Stimulated activated CD4-positive, alpha-beta T cell treated with anti-CD3 and anti-CD28 coated beads, Interleukin-15, amount 100 ng/mL, for 1 hour (primary cell): ENCODE data around the gene BPTF.
"Not testable (repeated sequence)": the region's sequence is repeated elsewhere in the genome, so short reads cannot be mapped to it uniquely, and the experiment has no call there.

ENCODE experiments used
- DNase-seq, 2 donors: peaks; one replicate each; pipeline ENCODE4 v3.0.0-alpha.2; 2020; ENCODE audit warnings: low read depth in 1 of 2, low spot score in 1 of 2

BPTF gene

DNA sequence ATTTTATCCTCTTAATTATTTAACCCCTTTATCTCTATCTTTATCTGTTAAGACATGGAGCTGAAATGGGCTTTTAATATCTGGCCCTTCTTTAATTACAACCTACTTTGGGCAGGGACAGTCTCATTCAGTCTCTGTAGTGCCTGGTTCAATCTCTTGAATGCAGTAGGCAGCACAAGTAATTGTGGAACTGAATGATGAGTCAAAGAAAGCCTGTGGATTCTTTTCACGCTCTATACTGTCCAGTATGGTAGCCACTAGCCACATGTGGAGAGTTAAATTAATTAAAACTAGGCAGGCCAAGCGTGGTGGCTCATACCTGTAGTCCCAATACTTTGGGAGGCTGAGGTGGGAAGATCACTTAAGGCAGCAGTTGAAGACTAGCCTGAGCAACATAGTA is 9.3 kb downstream of the BPTF start:
- DNase-seq = no peak

DNA sequence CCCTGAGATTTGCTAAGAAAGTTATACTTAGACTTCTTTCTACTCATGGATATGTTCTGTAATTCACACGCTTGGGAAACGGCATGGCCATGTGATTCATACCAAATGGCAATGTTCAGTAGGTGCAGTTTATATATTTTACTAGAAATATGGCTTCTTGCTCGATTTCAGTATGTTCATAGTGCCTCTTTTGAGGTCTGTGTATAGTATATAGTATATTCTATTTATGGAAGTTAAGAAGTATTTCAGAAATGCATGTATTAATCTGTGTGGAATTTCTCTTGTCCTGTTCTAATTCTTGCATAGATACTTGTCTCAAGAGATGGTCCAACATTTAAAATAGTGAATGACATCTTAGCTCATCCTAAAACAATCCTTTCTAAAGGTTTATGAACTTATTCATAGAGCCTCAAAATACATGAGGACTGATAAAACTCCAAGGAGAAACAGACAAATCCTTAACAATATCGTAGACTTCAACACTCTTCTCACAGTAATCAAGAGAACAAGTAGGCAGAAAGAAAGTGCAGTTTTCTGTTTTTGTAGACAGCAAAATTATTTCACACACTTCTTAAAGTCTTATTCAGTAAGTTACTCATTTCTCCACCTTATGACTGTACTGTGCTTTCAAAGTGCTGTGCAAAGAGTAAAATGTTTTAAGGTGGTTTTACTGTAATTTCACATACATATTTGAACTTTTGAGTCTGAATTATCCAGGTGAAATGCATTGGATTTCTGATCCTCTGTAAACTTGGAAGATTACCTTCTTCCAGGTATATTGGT is 11.1 kb downstream of the BPTF start:
- DNase-seq = no peak

DNA sequence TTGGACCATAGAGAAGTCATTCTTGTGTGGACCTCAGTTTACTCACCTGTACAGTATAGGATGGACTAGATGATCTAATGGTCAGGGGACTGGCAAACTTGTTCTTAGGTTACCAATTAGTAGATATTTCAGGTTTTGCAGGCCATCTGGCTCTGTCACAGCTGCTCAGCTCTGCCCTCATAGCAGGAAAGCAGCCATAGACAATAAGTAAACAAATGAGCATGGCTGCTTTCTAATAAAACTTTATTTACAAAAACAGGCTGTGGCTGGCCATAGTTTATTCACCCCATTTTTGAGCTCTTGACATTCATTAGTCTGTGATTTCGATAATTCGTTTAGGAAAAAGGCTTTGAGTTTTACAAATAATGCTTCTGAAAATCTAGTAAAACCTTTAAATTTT is 12.7 kb downstream of the BPTF start:
- no peak for DNase-seq

DNA sequence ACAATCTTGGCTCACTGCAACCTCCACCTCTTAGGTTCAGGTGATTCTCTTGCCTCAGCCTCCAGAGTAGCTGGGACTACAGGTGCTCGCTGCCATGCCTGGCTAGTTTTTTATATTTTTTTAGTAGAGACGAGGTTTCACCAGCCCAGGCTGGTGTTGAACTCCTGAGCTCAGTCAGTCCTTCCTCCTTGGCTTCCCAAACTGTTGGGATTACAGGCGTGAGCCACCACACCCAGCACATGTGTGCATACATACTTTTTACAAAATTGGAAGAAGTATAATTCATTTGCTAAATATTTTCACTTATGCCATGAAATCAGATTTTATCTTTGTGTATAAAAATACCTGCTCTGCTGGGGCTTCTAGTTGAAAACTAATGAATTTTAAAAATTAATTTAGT is 13.2 kb downstream of the BPTF start:
- DNase-seq = no peak

DNA sequence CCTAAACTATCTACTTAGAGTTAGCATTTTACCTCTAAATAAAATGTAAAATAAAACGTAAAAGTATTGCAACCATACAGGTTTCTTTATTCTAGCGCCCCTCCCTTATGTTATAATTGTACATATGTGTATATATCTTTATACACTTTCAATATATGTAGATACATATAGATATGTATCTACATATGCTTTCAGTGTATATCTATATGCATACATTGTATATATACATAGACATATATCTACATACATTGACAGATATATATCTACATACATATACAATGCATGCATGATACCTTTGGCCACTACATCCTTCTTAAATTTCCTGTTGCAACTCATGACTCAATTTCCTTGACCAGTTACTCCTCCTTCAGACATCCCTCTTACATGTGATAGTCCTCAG is 16.7 kb downstream of the BPTF start:
- DNase-seq = no peak

DNA sequence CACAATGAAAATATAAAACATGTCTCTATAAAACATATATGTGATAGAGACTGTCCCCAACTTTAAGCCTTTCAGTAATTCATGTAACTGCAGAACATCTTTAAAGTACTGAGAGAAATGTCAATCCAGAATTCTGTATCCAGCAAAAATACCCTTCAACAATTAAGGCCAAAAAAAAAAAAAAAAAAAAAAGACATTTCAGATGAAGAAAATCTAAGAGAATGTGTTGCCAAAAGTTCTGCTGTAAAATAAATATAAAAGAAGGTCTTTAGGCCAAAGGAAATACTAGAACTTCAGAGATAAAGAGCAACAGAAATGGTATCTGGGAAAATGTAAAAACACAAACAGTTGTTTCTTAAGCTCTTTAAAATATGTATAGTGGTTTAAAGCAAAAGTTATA is 17.3 kb downstream of the BPTF start:
- DNase-seq = no peak

DNA sequence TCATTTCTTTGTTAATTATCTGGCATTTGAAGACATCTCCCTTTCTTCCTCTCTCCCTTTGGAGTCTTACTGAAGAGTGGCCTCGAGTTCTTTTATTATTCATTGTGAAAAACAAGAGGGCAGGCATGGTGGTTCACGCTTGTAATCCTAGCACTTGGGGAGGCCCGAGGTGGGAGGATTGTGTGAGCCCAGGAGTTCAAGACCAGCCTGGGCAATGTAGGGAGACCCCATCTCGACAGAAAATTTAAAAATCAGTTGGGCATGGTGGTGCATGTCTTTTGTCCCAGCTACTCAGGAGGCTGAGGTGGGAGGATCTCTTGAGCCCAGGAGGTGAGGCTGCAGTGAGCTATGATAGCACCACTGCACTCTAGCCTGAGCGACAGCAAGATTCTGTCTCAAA is 20.1 kb downstream of the BPTF start:
- DNase-seq = no peak

DNA sequence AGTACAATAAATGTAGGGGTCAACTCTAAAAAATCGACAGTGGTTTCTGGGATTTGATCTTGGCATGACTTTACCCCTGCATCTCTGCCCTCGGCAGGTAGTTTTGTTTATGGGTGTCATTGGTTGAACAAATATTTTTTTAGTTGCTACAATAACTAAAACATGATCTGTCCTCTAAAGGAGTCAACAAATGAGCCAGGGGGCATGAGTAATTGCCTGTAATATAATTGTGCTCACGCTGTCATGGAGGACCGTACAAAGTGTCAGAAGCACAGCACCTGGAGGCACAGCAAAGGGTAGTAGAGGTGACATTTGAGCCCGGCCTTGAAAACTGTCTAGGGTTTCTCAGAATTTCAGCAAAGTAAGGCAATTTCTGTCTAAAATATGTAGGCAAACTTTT is 22.9 kb downstream of the BPTF start:
- DNase-seq = not testable (repeated sequence)

DNA sequence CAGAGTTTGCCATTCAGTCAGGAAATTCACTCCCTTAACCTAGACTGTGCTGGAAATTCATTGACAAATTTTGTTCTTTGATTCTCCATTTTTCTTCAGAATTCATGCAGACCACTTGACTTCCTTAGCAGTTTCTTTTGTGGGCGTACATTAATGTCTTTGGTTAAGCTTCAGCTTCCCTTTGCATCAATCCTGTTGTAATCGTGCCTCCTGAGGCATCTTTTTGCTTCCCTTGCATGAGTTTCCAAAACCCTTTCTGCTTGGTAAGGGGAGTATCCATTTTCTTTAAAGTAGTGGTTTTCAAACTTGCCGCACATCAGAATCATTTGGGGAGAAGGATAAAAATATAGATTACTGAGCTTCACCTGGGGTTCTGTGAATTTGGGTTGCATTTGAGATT is 23.5 kb downstream of the BPTF start:
- not testable (repeated sequence) for DNase-seq

DNA sequence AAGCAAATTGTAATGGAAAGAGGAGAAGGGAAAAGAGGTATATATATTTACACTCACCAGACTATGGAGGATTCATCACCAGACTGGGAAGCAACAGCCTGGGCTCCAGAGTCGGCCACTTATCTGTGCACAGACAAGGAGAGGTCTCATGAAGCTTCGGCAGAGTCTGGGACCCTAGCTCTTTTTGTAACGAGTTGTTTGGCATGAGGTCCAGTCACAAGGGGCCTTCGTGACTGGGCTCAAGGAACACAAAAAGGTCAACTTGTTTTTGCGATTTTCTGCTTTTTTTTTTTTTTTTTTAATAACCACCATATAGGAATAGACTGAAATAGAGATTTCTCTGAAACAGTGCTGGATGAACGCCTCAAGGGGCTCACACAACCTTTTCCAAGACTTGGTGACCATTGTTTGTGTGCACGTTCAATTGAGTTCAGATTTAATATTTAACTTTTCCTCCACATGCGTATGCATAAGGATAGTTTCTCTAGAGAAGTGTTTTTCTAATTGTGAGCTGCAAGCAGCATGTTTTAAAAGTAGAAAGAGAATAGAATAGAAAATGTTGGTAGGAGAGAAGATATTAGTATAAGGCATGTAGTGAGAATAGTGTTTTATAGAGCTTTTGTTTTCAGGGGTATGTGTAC is 25.8 kb downstream of the BPTF start:
- DNase-seq = no peak

DNA sequence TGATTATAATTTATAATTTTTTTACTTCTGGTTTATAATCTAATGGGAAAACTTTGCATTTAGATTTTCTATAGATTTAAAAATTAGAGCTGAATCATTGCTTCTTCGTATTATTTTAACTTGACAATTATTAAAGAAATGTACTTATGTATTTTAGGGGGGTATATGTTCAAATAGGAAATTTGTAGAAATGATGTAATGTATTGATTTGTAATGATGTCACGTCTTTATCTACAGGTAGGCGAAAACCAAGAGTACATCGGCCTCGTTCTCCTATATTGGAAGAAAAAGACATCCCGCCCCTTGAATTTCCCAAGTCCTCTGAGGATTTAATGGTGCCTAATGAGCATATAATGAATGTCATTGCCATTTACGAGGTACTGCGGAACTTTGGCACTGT is 28.4 kb downstream of the BPTF start:
- DNase-seq = no peak

DNA sequence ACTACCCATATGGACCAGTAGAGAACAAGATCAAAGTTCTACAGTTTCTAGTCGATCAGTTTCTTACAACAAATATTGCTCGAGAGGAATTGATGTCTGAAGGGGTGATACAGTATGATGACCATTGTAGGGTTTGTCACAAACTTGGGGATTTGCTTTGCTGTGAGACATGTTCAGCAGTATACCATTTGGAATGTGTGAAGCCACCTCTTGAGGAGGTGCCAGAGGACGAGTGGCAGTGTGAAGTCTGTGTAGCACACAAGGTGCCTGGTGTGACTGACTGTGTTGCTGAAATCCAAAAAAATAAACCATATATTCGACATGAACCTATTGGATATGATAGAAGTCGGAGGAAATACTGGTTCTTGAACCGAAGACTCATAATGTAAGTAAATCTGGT is 29.1 kb downstream of the BPTF start:
- no peak for DNase-seq

DNA sequence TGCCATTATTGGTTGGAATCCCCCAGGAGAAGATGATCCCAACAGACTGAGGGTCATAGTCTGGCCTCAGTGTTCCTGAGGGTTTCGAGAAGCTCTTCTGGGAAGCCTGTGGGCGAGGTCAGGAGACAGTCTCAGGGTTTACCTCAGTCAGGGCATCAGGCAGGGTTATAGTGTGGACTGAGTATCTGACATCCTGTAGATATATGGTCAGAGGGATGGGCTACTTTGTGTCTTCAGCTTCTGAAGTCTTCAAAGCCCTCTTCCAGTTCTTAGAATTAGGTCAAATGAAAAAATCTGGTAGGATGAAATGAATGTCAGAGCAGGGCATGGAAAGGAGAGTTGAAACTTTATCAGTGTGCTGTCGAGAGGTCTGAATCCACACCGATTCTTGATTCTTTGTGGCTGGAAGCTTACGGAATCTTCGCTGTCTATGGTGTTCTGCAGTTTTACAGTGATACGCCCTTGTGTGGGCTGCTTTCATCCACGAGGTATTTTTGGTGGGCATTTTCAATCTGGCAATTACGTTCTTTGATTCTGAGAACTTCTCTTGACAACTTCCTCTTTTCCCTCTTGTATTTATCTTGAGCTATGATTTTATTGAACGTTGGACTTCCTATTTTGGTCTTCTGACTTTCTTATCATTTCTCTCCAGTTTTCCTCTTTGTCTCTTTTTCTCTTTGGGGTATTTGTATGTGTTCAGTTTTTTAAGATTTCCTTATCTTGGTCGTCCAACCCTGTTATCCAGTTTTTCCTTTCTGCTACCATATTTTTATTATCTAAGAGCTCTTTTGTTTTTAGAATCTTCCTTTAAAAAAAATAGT is 30.4 kb downstream of the BPTF start:
- no peak for DNase-seq

DNA sequence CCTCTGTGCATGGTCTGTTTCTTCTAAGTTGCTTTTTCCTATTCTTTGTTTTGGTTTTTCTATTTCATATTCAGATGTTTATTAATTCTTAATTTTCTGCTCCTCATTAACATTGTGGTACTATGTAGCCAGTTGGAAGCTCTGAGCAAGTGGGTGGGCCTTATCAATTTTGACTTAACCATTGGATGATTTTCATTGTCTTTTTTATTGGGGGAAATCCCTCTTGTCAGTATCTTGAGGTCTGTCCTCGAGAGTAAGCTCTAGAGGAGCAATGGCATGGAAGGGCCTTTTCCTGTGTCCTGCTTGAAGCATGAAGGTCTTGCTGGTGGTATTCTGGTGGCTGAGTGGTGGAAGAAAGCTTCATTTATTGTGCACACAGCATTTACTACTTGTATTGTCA is 31.1 kb downstream of the BPTF start:
- not testable (repeated sequence) for DNase-seq

DNA sequence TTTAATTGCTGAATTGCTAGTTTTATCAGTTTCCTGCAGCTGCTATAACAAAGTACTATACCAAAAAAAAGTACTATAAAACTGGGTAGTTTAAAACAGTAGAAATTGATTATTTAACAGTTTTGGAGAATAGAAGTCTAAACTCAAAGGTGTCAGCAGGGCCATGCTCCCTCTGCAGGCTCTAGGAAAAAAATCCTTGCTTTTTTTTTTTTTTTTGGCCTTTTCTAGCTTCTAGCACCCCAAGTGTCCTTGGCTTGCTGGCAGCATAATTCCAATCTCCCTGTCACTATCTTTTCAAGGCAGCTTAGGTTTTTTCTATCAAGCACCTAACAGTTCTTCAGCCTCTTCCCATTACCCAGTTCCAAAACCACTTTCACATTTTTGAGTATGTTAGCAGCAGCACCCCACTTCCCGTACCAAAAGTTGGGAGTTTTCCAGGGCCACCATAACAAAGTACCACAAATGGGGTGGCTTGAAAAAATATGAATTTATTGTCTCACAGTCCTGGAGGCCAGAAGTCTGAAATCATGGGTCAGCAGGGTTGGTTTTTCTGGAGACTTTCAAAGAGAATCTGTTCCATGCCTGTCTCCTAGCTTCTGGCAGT is 37.4 kb downstream of the BPTF start:
- DNase-seq = no peak

DNA sequence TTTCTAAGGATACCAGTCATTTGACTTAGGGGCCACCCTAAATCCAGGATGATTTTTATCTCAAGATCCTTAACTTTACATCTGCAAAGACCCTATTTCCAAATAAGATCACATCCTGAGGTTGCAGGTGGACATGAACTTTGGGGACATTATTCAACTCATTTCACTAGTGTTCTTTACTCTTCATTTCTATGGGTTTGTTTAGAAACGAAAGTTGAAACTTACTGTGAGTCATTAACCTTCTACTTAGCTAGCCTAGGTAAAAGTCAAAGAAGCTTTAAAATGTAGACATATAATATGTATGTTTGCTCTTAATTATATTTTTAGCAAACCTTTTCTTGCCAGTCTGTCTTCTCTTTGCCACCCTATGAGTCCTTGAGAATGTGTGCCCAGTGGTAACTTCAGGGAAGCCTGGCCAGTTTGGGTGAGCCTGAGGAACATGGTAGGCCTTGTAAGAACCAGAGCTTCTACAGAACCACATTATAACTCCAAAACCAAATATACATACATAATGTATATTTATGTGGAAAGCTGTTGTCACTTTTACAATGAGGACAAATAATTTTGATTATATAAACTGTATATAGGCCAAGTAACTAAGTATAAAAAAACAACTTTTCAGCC is 38.4 kb downstream of the BPTF start:
- no peak for DNase-seq

DNA sequence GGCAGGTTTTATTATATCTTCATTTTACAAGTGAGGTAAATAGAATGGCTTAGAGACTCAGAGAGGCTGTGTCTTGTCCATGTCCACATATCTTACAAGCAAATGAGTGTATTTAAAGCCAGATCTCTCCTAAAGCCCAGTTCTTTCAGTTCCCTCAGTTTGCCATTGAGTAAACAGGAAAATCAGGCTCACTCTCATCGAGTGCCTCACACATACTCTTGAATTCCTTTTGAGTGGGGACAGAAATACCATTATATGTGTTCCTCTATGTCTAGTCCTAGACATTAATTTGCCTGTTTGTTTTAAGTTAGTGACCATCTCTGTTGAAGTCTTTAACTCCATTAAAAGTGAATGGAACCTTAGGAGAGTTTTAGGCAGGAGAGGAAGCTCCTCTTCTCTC is 40.1 kb downstream of the BPTF start:
- no peak for DNase-seq

DNA sequence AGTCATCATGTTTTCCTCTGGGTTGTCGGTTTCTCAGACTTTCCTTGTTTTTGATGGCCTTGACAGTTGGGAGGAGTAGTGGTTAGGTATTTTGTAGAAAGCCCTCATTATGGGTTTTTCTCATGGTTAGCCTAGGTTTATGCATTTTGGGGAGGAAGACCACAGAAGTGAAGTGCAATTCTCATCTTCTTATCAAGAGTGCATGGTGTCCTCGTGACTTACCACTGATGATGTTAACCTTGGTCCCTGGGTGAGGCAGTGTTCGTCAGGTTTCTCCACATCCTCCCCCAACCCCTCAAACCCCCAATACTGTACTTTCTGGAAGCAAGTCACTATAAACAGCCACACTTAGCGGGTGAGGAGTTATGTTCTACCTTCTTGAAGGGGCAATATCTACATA is 42.3 kb downstream of the BPTF start:
- no peak for DNase-seq

DNA sequence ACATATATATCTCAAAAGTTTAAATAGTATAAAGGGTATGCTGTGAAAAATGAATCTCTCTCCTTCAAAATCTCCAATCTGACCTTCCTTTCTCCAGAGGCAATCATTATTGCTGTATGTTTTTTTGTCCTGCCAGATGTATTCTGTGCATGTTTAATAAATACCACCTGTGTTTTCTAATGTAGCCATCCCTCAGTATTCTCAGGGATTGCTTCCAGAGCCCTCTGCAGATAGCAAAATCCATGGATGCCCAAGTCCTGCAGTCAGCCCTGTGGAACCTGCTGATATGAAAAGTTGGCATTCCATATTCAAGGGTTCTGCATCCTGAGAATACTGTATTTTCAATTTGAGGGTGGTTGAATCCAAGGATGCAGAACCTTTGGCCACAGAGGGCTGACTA is 42.9 kb downstream of the BPTF start:
- DNase-seq = no peak

DNA sequence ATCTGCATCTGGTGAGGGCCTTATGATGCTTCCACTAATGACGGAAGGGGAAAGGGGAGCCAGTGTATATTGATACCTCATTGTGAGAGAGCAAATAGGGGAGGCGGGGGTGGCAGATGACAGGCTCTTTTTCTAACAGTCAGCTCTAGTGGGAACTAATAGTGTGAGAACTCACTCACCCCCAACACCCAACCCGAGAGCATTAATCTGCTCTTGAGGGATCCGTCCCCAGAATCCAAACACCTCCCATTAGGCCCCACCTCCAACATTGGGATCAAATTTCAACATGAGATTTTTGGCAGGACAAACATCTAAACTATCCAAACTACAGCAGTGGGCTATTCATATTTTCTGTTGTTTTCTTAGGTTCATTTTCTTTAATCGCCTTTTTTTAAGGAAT is 54.4 kb downstream of the BPTF start:
- no peak for DNase-seq

DNA sequence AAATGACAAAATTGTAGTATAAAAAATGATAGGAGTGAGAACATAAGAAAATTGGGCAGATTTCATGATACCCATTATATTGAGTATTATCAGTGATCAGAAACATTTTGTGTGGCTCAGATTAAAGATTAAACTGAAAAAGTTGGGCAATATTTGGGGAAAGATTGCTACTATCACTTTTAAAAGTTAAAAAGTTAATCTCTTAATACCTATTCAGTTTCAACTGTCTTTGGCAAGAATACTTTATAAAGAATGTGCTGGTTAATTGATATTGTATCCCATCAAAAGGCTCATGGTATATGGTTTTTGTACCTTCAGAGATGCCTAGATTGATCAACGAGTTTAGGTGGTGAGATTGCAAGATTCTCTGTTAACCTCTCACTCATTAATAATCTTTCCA is 55.8 kb downstream of the BPTF start:
- DNase-seq = no peak
